ENCODE measurements around the gene LMO7.

The LMO7 gene

GRCh38 chr13:75804605-75805004 is 168.5 kb downstream of the LMO7 start:
- DNase-seq: no peak

GRCh38 chr13:75806117-75806516 is 170.0 kb downstream of the LMO7 start:
- no peak for DNase-seq

- no peak for DNase-seq
Measured at GRCh38 chr13:75811361-75811760, 175.2 kb downstream of the LMO7 start.

GRCh38 chr13:75811841-75812240 is 175.7 kb downstream of the LMO7 start:
- DNase-seq: no peak

GRCh38 chr13:75812751-75813181 is 176.6 kb downstream of the LMO7 start:
- no peak for DNase-seq

GRCh38 chr13:75813323-75813722 is 177.2 kb downstream of the LMO7 start:
- DNase-seq: no peak

- DNase-seq: no peak
Measured at GRCh38 chr13:75818179-75818967, 182.2 kb downstream of the LMO7 start.

GRCh38 chr13:75818968-75819225 is 182.8 kb downstream of the LMO7 start:
- DNase-seq: no peak

GRCh38 chr13:75825161-75825560 is 189.0 kb downstream of the LMO7 start:
- DNase-seq: no peak

- DNase-seq: no peak
Measured at GRCh38 chr13:75825594-75825993, 189.5 kb downstream of the LMO7 start.

- DNase-seq: no peak
Measured at GRCh38 chr13:75826391-75826790, 190.3 kb downstream of the LMO7 start.

- DNase-seq: no peak
Measured at GRCh38 chr13:75829830-75830229, 193.7 kb downstream of the LMO7 start.

- DNase-seq: no peak
Measured at GRCh38 chr13:75830842-75831241, 194.7 kb downstream of the LMO7 start.

GRCh38 chr13:75831389-75831788 is 195.3 kb downstream of the LMO7 start:
- no peak for DNase-seq

- DNase-seq: no peak
Measured at GRCh38 chr13:75832812-75833211, 196.7 kb downstream of the LMO7 start.

- no peak for DNase-seq
Measured at GRCh38 chr13:75836441-75836840, 200.3 kb downstream of the LMO7 start.

GRCh38 chr13:75838366-75839005 is 202.4 kb downstream of the LMO7 start:
- DNase-seq: no peak

- DNase-seq: no peak
Measured at GRCh38 chr13:75839406-75839805, 203.3 kb downstream of the LMO7 start.

GRCh38 chr13:75841905-75842304 is 205.8 kb downstream of the LMO7 start:
- no peak for DNase-seq

- DNase-seq: no peak
Measured at GRCh38 chr13:75843074-75843473, 206.9 kb downstream of the LMO7 start.

- no peak for DNase-seq
Measured at GRCh38 chr13:75843991-75844390, 207.9 kb downstream of the LMO7 start.

GRCh38 chr13:75847588-75847987 is 211.5 kb downstream of the LMO7 start:
- no peak for DNase-seq

GRCh38 chr13:75850916-75851315 is 214.8 kb downstream of the LMO7 start:
- DNase-seq: no peak

GRCh38 chr13:75855216-75855615 is 219.1 kb downstream of the LMO7 start:
- DNase-seq: no peak

GRCh38 chr13:75855847-75856246 is 219.7 kb downstream of the LMO7 start:
- DNase-seq: no peak
